GM18520 (cell line): ENCODE results near the gene IMPA2.

Experiments used
- ATAC-seq: cut with Tn5 transposase; IDR thresholded peaks from one replicate; pipeline ENCODE4 v1.9.1; 2021; ENCODE audit not compliant: unreplicated experiment

IMPA2 gene

DNA sequence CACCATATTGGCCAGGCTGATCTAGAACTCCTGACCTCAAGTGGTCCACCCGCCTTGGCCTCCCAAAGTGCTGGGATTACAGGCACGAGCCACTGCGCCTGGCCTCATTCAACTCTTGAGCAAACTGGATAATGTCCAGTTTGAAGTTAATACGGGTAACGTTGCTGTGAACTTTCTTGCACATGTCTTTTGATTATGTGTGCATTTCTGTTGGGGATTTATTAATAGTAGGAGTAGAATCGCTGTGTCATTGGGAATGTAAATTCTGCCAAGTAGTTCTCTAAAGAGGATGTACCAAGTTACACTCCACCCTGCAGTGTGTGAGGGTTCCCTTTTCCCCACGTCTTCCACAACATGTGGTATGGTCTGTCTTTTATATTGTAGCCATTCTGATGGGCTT, 6.2 kb downstream of the IMPA2 start:
- no peak for ATAC-seq

DNA sequence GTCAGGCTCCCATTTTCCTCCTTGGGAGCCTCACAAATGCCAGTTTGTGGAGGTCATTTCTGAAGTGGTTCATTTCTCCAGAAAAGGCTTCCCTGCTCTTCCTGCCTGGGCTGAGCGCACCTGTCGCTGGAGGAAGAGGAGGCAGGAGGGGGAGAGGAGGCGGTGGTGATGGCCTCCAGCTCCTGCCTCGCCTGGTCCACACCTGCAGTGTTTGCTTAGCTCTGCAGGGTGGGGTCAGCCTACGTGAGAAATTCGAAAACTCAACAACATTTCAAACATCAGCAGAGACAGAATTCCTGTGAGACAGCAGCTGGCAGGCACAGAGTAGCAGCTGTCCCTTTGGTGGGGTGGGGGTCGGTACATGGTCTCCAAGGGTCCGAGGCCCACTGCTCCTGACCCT, 7.9 kb downstream of the IMPA2 start:
- no peak for ATAC-seq

DNA sequence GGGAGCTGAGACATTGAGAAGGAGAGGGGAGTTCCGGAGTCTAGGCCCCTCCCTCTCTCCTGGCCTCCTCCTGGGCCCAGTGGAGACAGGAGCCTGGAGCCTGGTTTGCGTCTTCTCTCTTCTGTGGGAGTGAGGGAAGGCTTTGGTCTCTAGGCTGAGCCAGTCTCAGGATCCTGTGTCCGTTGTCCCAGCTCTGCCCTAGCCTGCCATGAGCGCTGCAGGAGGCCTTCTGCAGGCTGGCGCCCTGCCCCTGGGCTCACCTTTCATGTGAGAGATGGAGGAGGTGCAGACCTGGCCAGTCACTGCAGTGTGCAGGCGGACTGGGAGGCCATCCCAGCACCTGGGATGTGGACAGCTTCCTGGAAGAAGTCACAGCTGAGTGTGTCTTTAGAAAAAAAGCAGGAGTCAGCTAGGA, 8.7 kb downstream of the IMPA2 start:
- no peak for ATAC-seq

DNA sequence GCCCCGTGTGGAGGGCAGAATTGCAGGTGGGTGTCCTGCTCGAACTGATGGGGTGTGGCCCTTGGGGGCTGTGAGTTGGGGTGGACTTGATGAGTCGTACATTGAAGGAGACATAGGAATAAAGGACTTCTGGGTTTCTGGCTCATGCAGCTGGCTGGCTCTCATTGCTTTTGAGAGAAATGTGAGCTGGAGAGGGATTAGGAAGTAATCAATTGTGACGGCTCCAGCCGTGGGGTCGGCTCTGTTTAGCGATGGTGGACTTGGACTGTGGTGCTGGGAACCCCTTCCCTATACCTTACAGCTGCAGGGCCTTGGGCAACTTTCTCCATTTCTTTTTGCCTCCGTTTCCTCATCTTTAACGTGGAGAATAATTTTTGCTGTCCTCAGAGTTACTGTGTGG, 9.2 kb downstream of the IMPA2 start:
- no peak for ATAC-seq

DNA sequence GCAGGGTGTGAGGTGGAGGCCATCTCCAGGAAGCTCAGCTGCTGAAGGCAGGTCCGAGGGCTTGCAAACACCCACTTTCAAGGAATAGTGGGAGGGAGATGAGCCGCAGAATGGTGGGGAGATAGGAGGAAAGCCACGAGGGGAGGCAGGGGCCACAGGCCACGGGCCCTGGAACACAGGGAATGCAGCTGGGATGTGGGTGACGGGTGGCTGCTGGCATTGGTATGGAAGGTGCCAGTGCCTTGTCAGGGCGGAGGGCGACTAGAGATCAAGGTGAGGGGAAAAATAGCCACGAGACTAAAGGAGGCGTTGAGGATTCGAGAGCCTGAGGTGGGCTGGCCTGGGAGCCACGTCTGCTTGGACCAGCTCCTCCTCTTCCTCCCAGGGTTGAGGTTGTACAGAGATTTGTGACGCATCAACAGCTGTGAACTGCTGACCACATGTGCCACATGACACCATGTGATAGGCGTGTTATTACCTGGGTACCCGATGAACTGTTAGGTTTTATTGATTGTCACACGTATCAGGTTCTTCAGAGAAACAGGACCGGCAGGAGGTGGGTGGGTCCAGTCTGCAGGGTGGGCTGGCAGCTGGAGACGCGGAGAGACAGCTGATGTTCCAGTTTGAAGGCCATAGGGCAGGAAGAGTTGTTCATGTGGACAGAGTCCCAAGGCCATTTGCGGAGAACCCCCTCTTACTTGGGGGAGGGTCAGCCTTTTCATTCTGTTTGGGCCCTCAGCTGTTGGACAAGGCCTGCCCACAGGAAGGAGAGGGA, 9.9 kb downstream of the IMPA2 start:
- no peak for ATAC-seq

DNA sequence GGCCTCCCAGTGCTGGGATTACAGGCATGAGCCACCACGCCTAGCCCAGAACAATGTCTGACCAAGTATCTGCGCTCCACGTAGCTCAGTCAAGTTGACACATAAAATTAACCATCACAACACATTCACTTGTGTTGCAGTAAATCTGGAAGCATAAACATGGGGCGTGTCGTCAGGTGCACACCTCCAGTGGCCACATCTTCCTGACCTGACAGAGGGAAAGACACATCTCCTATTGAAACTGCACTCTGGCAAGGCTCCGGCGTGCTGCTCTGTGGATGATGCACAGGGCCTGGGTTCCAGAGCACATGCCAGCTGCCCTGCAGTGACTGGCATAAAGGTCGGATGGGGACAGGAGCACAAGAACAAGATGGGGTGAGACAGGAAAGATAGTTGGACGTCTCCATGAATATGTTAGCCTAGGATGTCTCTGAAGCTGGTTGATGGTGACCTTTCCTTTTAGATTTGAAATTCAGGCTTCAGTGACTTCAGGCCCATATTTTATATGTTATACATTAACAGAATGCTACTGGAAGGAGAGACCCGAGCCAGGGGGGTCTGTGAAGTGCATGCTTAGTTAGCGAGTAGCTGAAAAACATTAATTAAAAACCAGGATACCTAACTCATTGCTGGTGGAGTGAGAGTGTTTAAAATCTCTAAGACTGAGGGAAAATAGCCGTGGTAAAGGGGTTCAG, 10.9 kb downstream of the IMPA2 start:
- ATAC-seq = no peak

DNA sequence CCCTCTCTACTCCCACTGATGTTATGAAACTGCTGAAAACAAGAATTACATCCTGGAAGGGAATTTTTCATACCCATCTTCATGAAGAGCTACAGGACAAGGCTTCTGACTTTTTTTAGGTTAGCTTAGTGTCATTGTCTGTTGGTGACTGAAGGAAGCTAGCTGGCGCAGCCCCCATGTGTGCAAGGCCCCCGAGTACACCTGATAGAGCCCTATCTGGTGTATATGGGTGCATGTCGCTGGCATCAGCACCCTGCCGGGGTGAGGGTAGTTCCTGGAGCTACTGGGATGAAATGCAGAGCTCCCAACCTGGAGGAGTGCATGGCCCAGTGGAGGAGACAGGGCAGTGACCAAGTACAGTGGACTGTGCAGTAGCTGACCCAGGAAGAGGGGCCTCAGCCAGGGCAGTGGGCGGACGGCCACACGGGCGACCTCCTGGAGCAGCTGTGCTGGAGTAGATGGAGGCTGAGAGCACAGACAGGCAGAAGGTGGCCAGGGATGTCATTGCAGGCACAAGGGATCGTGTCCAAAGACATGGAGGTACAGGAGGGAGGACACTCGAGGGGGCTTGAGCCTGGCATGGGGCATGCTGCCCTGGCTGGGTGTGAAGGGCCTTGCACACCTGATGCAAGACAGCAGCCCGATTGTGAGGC, 12.1 kb downstream of the IMPA2 start:
- no peak for ATAC-seq

DNA sequence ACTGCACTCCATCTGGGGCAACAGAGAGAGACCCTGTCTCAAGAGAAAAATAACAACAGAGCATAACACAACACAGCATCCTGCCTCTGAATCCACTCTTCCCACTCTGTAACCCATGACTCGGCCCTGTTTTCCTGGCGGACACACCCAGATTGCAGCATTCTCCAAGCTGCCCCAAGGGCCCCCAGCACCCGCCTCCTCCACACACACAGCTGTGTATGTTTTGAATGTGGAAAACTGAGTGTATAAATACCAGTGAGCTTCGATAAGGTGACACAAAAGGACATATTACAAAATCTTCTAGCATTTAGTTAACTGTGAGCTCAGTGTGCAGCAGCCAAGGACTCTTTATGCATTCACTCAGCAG, 13.0 kb downstream of the IMPA2 start:
- ATAC-seq = no peak

DNA sequence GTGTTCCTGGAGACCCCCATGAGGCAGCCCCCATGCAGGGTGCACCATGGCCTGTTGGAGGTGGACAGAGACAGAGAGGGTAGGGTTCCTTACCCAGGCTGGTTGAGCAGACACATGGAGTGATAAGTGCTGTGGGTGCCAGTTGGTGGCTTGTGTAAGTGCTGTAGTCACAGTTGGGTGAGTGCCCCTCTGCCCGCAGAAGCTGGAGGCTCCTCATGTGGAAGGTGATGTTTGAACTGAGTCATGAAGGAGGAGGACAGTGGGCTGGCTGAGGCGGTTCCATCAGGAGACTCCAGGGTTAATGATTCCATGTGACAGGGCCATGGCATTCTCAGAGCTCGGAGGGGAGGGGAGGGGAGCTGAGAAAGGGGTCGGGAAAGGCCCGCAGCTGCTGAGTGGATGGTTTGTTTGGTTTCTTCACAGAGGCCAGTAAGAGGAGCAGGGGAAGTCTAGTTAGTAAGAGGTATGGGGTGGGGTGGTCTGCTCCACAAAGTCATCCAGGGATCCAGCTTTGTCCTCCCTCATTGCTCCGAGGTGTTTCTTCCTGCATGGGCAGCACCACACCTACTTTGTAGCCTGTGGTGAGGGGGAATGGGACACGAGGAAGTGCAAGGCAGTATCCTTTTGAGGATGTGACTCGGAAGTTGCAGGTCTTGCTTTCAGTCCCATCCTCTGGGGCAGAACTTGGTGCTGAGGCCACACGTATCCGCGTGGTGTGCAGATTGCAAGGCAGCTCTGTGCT, 13.6 kb downstream of the IMPA2 start:
- no peak for ATAC-seq

DNA sequence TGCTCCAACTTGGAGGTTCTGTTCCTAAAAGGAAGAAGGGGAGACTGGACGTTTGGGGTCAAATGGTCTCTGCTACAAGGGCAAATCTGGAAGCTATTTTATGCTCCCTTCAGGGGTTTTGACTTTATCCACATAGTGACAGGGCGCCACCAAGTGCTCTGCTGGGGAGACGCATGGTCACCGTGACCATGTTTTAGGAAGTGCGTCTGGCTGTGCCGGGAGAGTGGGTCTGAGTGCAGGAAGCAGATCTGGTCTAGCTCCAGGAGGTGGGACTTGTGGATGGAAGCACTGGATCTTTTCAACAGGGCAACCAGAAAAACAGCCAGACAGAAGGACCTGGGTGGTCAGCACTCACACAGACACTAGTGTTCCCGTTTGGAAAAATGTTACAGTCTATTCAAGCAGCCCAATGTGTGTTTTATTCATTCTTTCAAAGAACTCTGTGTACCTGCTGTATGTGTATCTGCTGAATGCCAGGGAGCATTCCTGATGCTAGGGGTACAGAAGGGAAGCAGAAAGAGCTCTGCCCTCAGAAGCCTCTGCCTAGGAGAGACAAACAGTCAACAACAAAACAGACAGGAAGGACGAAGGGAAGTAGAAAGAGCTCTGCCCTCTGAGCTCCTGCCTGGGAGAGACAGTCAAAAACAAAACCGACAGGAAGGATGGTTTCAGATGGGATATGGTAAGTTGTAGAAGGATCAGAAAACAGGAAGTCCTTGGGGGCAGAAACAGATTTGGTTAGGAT, 14.3 kb downstream of the IMPA2 start:
- no peak for ATAC-seq

DNA sequence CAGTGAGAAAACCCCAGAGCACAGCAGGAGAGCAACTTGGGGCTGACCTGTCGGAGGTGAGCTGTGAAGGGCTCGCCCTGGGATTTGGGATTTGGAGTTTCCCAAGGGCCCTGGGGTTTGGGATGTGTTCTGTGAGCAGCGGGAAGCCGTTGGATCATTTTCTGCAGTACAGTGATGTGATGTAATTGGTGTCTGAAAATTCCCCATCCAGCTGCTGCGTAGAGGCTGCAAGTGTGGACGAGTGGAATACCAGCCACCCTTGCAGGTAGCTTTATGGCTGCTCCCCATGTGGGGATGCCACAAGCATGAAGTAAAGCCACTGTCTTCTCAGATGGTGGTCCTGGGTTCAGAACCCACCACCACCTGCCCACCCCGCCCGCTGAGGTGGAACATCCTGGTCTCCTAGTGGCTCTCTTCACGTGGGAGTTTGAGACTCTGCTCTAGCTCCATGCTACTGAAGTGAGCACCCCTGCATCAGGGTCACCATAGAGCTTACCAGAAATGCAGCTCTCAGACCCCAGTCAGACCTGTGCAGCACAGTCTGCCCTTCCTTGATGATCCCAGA, 15.0 kb downstream of the IMPA2 start:
- no peak for ATAC-seq

DNA sequence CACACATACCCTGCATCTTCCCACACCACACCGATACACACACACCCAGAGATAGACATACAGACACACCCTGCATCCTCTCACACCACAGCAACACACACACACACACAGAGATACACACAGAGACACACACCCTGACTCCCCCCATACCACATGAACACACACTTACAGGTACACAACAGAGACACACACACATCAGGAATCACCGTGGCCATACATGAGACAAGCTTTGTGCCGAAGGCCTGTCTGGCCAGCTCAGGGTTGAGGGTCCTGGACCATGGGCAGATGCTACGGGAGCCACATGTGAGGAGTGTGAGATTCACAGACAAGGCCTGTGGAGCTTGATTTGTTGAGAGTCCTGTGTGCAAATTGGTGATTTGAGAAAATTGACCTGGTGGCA, 15.6 kb downstream of the IMPA2 start:
- ATAC-seq = no peak

DNA sequence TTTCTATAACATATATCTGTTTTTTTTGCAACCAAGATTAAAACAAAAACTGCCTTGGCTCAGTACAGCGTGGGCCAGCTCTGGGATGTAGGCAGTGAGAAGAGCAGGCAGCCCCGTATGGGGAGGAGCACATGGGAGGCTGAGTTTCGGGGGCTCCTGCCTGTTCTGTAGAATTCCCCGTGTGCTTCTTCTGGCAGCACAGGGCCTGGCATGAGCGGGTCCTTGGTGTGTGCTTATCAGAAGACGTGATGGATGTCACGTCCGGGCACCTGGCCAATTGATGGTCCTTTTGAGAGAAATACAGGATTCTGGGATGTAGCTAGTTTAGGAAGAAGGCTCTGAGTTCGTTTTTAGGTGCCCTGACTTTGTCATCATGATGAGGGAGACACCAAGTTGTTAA, 16.2 kb downstream of the IMPA2 start:
- ATAC-seq = no peak

DNA sequence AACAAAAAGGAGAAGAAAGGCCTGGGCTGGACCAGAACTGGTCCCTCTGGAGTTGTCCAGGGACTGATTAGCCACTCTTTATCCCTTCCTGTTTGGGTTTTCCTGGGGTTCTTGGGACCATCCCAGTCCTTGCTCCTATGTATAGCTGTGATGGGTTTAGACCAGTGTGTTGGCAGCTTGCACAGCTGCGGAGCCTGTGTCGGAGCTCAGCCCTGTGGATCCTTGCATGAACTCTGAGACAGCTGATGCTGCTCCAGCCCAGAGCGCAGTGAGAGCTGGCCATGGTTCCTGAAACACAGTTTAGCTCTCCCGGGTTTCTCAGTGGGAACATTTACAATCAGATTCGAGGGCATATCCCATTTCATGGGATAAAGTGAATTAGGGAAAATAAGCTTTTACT, 16.9 kb downstream of the IMPA2 start:
- ATAC-seq = no peak

DNA sequence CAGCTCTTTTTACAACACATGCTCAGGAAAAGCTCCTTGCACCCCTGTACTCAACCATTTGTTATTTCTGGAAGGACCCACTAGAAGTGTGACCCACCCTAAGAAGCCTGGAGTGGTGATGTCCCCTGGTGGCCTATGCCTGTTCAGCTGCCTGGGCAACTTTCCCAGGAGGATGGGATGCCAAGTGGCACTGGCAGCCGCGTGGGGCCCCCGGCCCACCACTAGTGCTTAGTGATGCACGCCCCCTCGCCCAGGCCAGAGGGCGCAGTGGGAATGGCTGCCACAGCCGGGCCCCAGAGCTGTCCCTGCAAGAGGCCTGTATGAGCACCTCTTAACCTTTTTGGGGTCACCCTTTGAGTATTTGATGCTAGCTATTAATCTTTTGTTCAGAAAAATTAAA, 18.1 kb downstream of the IMPA2 start:
- no peak for ATAC-seq

DNA sequence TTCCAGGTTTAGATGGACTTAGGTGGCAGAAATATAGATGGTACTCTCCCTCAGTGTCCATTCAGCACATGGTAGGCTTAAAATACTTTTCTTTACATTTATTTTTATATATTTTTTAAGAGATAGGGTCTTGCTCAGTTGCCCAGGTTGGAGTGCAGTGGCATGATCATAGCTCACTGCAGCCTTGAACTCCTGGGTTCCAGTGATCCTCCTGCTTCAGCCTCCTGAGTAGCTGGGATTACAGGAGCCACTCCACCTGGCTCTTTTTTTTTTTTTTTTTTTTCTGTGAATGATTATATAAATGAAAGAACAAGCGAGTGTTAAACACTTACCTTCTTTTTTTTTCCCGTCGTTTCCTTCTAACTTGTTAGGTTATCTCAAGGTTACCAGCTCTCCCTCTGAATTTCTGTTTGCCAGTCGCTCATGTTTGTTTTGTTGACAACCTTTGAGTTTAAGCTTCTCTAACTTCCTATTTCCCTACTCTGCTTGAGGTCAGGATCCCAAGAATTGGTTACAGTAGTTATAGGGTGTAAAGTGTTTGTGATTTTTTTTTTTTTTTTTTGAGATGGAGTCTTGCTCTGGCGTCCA, 18.9 kb downstream of the IMPA2 start:
- ATAC-seq = no peak

DNA sequence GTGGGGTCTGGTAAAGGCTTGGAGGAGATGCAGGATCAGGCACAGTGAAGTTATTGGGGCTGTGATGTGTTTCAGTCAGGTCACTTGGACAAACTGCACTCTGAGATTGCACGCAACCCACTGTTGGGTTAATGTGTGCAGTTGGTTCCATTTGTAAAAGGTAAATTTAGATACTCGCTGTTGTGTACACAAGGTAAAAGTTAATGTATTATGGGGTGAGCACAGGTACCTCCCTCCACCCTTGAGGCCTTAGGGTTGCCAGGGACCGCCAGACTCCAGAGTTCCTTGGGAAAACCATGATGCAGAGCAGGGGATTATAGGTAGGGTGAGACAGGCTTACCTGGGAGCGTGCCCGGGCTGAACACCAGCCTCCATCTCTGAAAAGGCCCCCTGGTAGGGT, 20.1 kb downstream of the IMPA2 start:
- ATAC-seq = no peak

DNA sequence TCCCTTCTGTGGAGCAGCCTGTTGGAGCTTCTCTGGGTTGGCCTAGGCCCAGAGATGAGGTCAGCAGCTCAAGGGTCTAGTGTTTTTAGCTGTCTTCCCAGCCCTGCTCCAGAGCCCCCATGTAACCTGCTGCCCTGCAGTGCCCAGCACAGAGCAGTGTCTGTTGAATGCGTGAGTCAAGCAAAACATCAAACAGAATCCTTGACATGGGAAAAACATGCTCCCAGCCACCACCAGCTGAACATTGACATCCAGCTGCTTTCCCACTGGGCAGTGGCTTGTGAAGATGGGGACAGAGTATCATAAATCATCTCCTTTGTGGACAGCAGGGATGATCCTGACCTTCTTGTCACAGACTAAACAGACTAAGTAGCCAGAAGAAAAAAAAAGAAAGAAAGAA, 22.6 kb downstream of the IMPA2 start:
- no peak for ATAC-seq

DNA sequence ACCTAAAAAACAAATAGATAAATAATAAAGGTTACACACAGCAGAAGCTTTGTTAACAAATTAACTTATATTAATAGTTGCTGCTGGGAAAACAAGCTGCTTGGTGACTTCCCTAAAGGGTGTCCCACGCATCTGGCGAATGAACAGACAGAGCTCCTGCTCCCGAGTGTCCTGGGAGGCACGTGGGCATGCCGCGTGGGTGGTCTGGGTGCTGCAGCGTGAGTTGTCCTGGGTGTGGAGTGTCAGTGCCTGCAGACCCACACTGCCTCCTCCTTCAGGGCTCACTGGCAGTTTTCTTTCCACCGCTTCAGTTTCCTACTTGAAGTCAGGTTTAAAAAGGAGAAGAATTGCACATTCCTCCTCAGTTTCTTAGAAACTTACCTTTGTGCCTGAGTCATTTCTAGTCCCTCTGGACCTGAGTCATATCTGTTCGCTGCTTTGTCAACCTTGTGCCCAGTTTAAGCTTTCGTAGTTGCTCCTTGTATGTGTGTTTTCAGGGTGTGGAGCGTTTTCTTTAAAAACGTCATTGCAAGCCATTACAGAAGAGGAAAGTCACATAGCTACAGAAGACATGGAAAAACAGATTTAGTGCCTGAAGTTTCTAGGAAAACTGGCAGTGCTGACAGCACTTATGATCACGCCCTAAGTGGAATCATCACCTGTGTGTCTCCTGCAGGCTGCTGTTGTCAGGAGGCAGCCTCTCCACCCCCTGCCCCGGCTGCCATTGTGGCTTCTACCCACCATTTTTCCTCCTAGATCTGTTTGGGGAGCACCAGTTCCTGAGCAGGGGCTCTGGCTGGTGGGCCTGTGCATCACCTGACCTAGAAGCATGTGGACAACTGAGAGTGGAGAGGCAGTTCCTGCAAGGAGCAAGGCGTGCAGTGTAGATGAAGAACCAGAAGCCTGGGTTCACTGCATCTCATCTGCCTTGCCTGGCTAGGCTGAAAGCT, 24.5 kb downstream of the IMPA2 start:
- no peak for ATAC-seq
